Chondrocyte (in vitro differentiated cells): ENCODE data around the gene ZNF771. TPM values are rescaled to one million over a fixed set of nuclear protein-coding genes. Genes with fewer than 3 reads are reported as not detected.
A peak's percentile ranks its signal among the peaks of the same experiment; 100 is the strongest.

Source experiments
- DNase-seq: peaks from one replicate; pipeline ENCODE4 v3.0.0; 2021; ENCODE audit warnings: mixed read lengths, low spot score
- H3K27ac Mint-ChIP-seq: one replicate; pipeline ENCODE4 v1.8.0; 2021; ENCODE audit warnings: mild to moderate bottlenecking, moderate library complexity, mixed read lengths; ENCODE audit not compliant: unreplicated experiment
- H3K27me3 Mint-ChIP-seq: 2 replicates; pipeline ENCODE4 v1.8.0; 2021; ENCODE audit warnings: low read depth, mixed read lengths
- H3K36me3 Mint-ChIP-seq: 2 replicates; pipeline ENCODE4 v1.8.0; 2021; ENCODE audit warnings: low read depth, mixed read lengths
- H3K4me1 Mint-ChIP-seq: 2 replicates; pipeline ENCODE4 v1.8.0; 2021; ENCODE audit warnings: low read depth, mild to moderate bottlenecking, mixed read lengths
- H3K4me3 Mint-ChIP-seq: one replicate; pipeline ENCODE4 v1.8.0; 2021; ENCODE audit warnings: mild to moderate bottlenecking, moderate library complexity, mixed read lengths; ENCODE audit not compliant: unreplicated experiment
- H3K9me3 Mint-ChIP-seq: 2 replicates; pipeline ENCODE4 v1.8.0; 2021; ENCODE audit warnings: low read depth, mixed read lengths
- CTCF ChIP-seq: fragments of 200-600 bp; sonication (generic); IDR thresholded peaks from 2 replicates; pipeline ENCODE4 v1.5.0; 2021; ENCODE audit warnings: antibody characterized with exemption, mild to moderate bottlenecking, moderate library complexity
- long read RNA-seq: library from polyadenylated mRNA; stranded (forward); transcript quantifications from one replicate; pipeline ENCODE4 v2.0.0, GENCODE V29; 2021
- total RNA-seq: library from RNA; stranded (reverse); gene quantifications from 3 replicates; pipeline ENCODE4 v1.2.1, GENCODE V29; 2021

ZNF771 gene
- total RNA-seq: 10.2 to 16.3 TPM (median 10.8 TPM) in 3 replicates
- long read RNA-seq, transcript ZNF771-201 (3 exons, 2,371 nt): major isoform, 15 of 25 reads
- long read RNA-seq, partial matches to known transcripts: 3 of 25 reads
- long read RNA-seq, other reads (novel, unspliced or antisense): 4 of 25 reads

- TF ChIP-seq CTCF: peak; percentile 38
- Mint-ChIP-seq H3K4me3 (peak within 1 kb of the TSS; percentile 78), H3K27ac (peak within 1 kb of the TSS; percentile 89), H3K27me3 (no peaks in the 10 kb centered on the region), H3K4me1 (peaks cover 25% of the 10 kb centered on the region), H3K9me3 (no peaks in the 10 kb centered on the region), H3K36me3 (peaks cover 4% of the 10 kb centered on the region)
- peak; percentile 93 for DNase-seq
Observed at GRCh38 chr16:30407102-30407803, at the start of gene ZNF771. TSS of gene ZNF771 (plus strand) at chr16:30407606. CDS start at chr16:30408054, 448 bp downstream.

- Mint-ChIP-seq H3K4me1 (peaks cover 36% of the 10 kb centered on the region), H3K27ac (peak overlapping the region; percentile 41), H3K27me3 (no peaks in the 10 kb centered on the region), H3K9me3 (no peaks in the 10 kb centered on the region), H3K36me3 (peaks cover 18% of the 10 kb centered on the region), H3K4me3 (no peak overlapping the region)
- no peak for DNase-seq
- no peak for TF ChIP-seq CTCF
Observed at GRCh38 chr16:30357715-30358576, 49.5 kb upstream of the ZNF771 start.

GRCh38 chr16:30358577-30358936, 48.8 kb upstream of the ZNF771 start:
- no peak for TF ChIP-seq CTCF
- Mint-ChIP-seq H3K36me3 (peaks cover 20% of the 10 kb centered on the region), H3K27ac (peak overlapping the region; percentile 8), H3K4me3 (no peak overlapping the region), H3K4me1 (peaks cover 31% of the 10 kb centered on the region), H3K27me3 (no peaks in the 10 kb centered on the region), H3K9me3 (no peaks in the 10 kb centered on the region)
- no peak for DNase-seq

- DNase-seq: no peak
- Mint-ChIP-seq H3K27ac (peak overlapping the region; percentile 8), H3K36me3 (peaks cover 18% of the 10 kb centered on the region), H3K9me3 (no peaks in the 10 kb centered on the region), H3K4me3 (no peak overlapping the region), H3K4me1 (peaks cover 24% of the 10 kb centered on the region), H3K27me3 (no peaks in the 10 kb centered on the region)
- TF ChIP-seq CTCF: no peak
Observed at GRCh38 chr16:30358990-30359870, 48.2 kb upstream of the ZNF771 start.

GRCh38 chr16:30359871-30360170, 47.6 kb upstream of the ZNF771 start:
- Mint-ChIP-seq H3K27ac (no peak overlapping the region), H3K36me3 (peaks cover 18% of the 10 kb centered on the region), H3K4me1 (peaks cover 19% of the 10 kb centered on the region), H3K27me3 (no peaks in the 10 kb centered on the region), H3K4me3 (no peak overlapping the region), H3K9me3 (no peaks in the 10 kb centered on the region)
- no peak for DNase-seq
- no peak for TF ChIP-seq CTCF
